ENCODE measurements around the gene SNAP91.

The SNAP91 gene

GRCh38 chr6:83615025-83615999, 93.6 kb downstream of the SNAP91 start:
- H3K9me3 ChIP-seq (ENCODE audit: low read length) = no peaks in the 10 kb centered on the region

GRCh38 chr6:83613378-83613777, 95.5 kb downstream of the SNAP91 start:
- Histone ChIP-seq H3K4me1 (ENCODE audit: insufficient read depth, low read length) (no peaks in the 10 kb centered on the region), H3K27me3 (ENCODE audit: control insufficient read depth in 1 of 2, insufficient read depth in 2 of 2, low read length in 2 of 2) (no peaks in the 10 kb centered on the region), H3K4me3 (ENCODE audit: low read depth in 1 of 2, low read length in 2 of 2) (no peak overlapping the region), H3K36me3 (ENCODE audit: insufficient read depth, low read length) (no peaks in the 10 kb centered on the region), H3K9me3 (ENCODE audit: low read length) (no peaks in the 10 kb centered on the region), H3K27ac (ENCODE audit: low read depth, low read length) (no peak overlapping the region), H3K9ac (ENCODE audit: low read length) (no peak overlapping the region)

More at GRCh38 chr6:83615025-83615999, 93.6 kb downstream of the SNAP91 start:
- Histone ChIP-seq H3K4me3 (ENCODE audit: low read depth in 1 of 2, low read length in 2 of 2) (no peak overlapping the region), H3K27me3 (ENCODE audit: control insufficient read depth in 1 of 2, insufficient read depth in 2 of 2, low read length in 2 of 2) (no peaks in the 10 kb centered on the region), H3K9ac (ENCODE audit: low read length) (no peak overlapping the region), H3K36me3 (ENCODE audit: insufficient read depth, low read length) (no peaks in the 10 kb centered on the region), H3K4me1 (ENCODE audit: insufficient read depth, low read length) (no peaks in the 10 kb centered on the region), H3K27ac (ENCODE audit: low read depth, low read length) (no peak overlapping the region)

- no peak overlapping the region for H3K4me3 ChIP-seq (ENCODE audit: low read depth in 1 of 2, low read length in 2 of 2)
- no peaks in the 10 kb centered on the region for H3K9me3 ChIP-seq (ENCODE audit: low read length)
- H3K4me1 ChIP-seq (ENCODE audit: insufficient read depth, low read length) = no peaks in the 10 kb centered on the region
- no peaks in the 10 kb centered on the region for H3K27me3 ChIP-seq (ENCODE audit: control insufficient read depth in 1 of 2, insufficient read depth in 2 of 2, low read length in 2 of 2)
- H3K36me3 ChIP-seq (ENCODE audit: insufficient read depth, low read length) = no peaks in the 10 kb centered on the region
- no peak overlapping the region for H3K27ac ChIP-seq (ENCODE audit: low read depth, low read length)
- no peak overlapping the region for H3K9ac ChIP-seq (ENCODE audit: low read length)
These were observed 99.7 kb downstream of the SNAP91 start for GRCh38 chr6:83609248-83609647.

GRCh38 chr6:83605517-83605916, 103.4 kb downstream of the SNAP91 start:
- H3K4me3 ChIP-seq (ENCODE audit: low read depth in 1 of 2, low read length in 2 of 2) = no peak overlapping the region
- H3K9ac ChIP-seq (ENCODE audit: low read length) = no peak overlapping the region
- no peaks in the 10 kb centered on the region for H3K27me3 ChIP-seq (ENCODE audit: control insufficient read depth in 1 of 2, insufficient read depth in 2 of 2, low read length in 2 of 2)
- no peaks in the 10 kb centered on the region for H3K36me3 ChIP-seq (ENCODE audit: insufficient read depth, low read length)
- no peak overlapping the region for H3K27ac ChIP-seq (ENCODE audit: low read depth, low read length)
- no peaks in the 10 kb centered on the region for H3K9me3 ChIP-seq (ENCODE audit: low read length)
- H3K4me1 ChIP-seq (ENCODE audit: insufficient read depth, low read length) = no peaks in the 10 kb centered on the region

GRCh38 chr6:83603551-83603950, 105.3 kb downstream of the SNAP91 start:
- Histone ChIP-seq H3K36me3 (ENCODE audit: insufficient read depth, low read length) (no peaks in the 10 kb centered on the region), H3K4me3 (ENCODE audit: low read depth in 1 of 2, low read length in 2 of 2) (no peak overlapping the region), H3K9me3 (ENCODE audit: low read length) (no peaks in the 10 kb centered on the region), H3K9ac (ENCODE audit: low read length) (no peak overlapping the region), H3K27ac (ENCODE audit: low read depth, low read length) (no peak overlapping the region), H3K27me3 (ENCODE audit: control insufficient read depth in 1 of 2, insufficient read depth in 2 of 2, low read length in 2 of 2) (no peaks in the 10 kb centered on the region), H3K4me1 (ENCODE audit: insufficient read depth, low read length) (no peaks in the 10 kb centered on the region)

- H3K4me1 ChIP-seq (ENCODE audit: insufficient read depth, low read length) = no peaks in the 10 kb centered on the region
These were observed 107.8 kb downstream of the SNAP91 start for GRCh38 chr6:83601119-83601518.

GRCh38 chr6:83600459-83600858, 108.4 kb downstream of the SNAP91 start:
- Histone ChIP-seq H3K27me3 (ENCODE audit: control insufficient read depth in 1 of 2, insufficient read depth in 2 of 2, low read length in 2 of 2) (no peaks in the 10 kb centered on the region), H3K9me3 (ENCODE audit: low read length) (no peaks in the 10 kb centered on the region), H3K9ac (ENCODE audit: low read length) (no peak overlapping the region), H3K4me1 (ENCODE audit: insufficient read depth, low read length) (no peaks in the 10 kb centered on the region), H3K4me3 (ENCODE audit: low read depth in 1 of 2, low read length in 2 of 2) (no peak overlapping the region), H3K27ac (ENCODE audit: low read depth, low read length) (no peak overlapping the region), H3K36me3 (ENCODE audit: insufficient read depth, low read length) (no peaks in the 10 kb centered on the region)

More at GRCh38 chr6:83601119-83601518, 107.8 kb downstream of the SNAP91 start:
- H3K9ac ChIP-seq (ENCODE audit: low read length) = no peak overlapping the region
- H3K27ac ChIP-seq (ENCODE audit: low read depth, low read length) = no peak overlapping the region
- H3K4me3 ChIP-seq (ENCODE audit: low read depth in 1 of 2, low read length in 2 of 2) = no peak overlapping the region
- no peaks in the 10 kb centered on the region for H3K27me3 ChIP-seq (ENCODE audit: control insufficient read depth in 1 of 2, insufficient read depth in 2 of 2, low read length in 2 of 2)
- H3K36me3 ChIP-seq (ENCODE audit: insufficient read depth, low read length) = no peaks in the 10 kb centered on the region
- no peaks in the 10 kb centered on the region for H3K9me3 ChIP-seq (ENCODE audit: low read length)

GRCh38 chr6:83597511-83597910, 111.4 kb downstream of the SNAP91 start:
- Histone ChIP-seq H3K9me3 (ENCODE audit: low read length) (no peaks in the 10 kb centered on the region), H3K27ac (ENCODE audit: low read depth, low read length) (no peak overlapping the region), H3K4me3 (ENCODE audit: low read depth in 1 of 2, low read length in 2 of 2) (no peak overlapping the region), H3K36me3 (ENCODE audit: insufficient read depth, low read length) (no peaks in the 10 kb centered on the region), H3K9ac (ENCODE audit: low read length) (no peak overlapping the region), H3K27me3 (ENCODE audit: control insufficient read depth in 1 of 2, insufficient read depth in 2 of 2, low read length in 2 of 2) (no peaks in the 10 kb centered on the region), H3K4me1 (ENCODE audit: insufficient read depth, low read length) (no peaks in the 10 kb centered on the region)

GRCh38 chr6:83597051-83597450, 111.8 kb downstream of the SNAP91 start:
- Histone ChIP-seq H3K27ac (ENCODE audit: low read depth, low read length) (no peak overlapping the region), H3K4me3 (ENCODE audit: low read depth in 1 of 2, low read length in 2 of 2) (no peak overlapping the region), H3K36me3 (ENCODE audit: insufficient read depth, low read length) (no peaks in the 10 kb centered on the region), H3K9me3 (ENCODE audit: low read length) (no peaks in the 10 kb centered on the region), H3K9ac (ENCODE audit: low read length) (no peak overlapping the region), H3K27me3 (ENCODE audit: control insufficient read depth in 1 of 2, insufficient read depth in 2 of 2, low read length in 2 of 2) (no peaks in the 10 kb centered on the region), H3K4me1 (ENCODE audit: insufficient read depth, low read length) (no peaks in the 10 kb centered on the region)

- H3K27me3 ChIP-seq (ENCODE audit: control insufficient read depth in 1 of 2, insufficient read depth in 2 of 2, low read length in 2 of 2) = no peaks in the 10 kb centered on the region
- no peaks in the 10 kb centered on the region for H3K9me3 ChIP-seq (ENCODE audit: low read length)
- H3K27ac ChIP-seq (ENCODE audit: low read depth, low read length) = no peak overlapping the region
- H3K9ac ChIP-seq (ENCODE audit: low read length) = no peak overlapping the region
- H3K36me3 ChIP-seq (ENCODE audit: insufficient read depth, low read length) = no peaks in the 10 kb centered on the region
- no peak overlapping the region for H3K4me3 ChIP-seq (ENCODE audit: low read depth in 1 of 2, low read length in 2 of 2)
- H3K4me1 ChIP-seq (ENCODE audit: insufficient read depth, low read length) = no peaks in the 10 kb centered on the region
These were observed 114.0 kb downstream of the SNAP91 start for GRCh38 chr6:83594941-83595340.

GRCh38 chr6:83593395-83593785, 115.5 kb downstream of the SNAP91 start:
- Histone ChIP-seq H3K4me3 (ENCODE audit: low read depth in 1 of 2, low read length in 2 of 2) (no peak overlapping the region), H3K27me3 (ENCODE audit: control insufficient read depth in 1 of 2, insufficient read depth in 2 of 2, low read length in 2 of 2) (no peaks in the 10 kb centered on the region), H3K9ac (ENCODE audit: low read length) (no peak overlapping the region), H3K4me1 (ENCODE audit: insufficient read depth, low read length) (no peaks in the 10 kb centered on the region), H3K36me3 (ENCODE audit: insufficient read depth, low read length) (no peaks in the 10 kb centered on the region), H3K27ac (ENCODE audit: low read depth, low read length) (no peak overlapping the region), H3K9me3 (ENCODE audit: low read length) (no peaks in the 10 kb centered on the region)
